Prostate gland (tissue), 2 donors: ENCODE results near the gene TPX2.

Experiments used
- POLR2A ChIP-seq: fragments of 450-650 bp; IDR thresholded peaks from one replicate; pipeline ENCODE4 v1.6.1; 2016; ENCODE audit warnings: antibody characterized with exemption, mild to moderate bottlenecking
- POLR2AphosphoS5 ChIP-seq: sonication (generic); formaldehyde crosslinking; IDR thresholded peaks from one replicate; pipeline ENCODE4 v1.6.1; 2017; ENCODE audit warnings: antibody characterized with exemption
- TF ChIP-seq, protein P1 (sequence below), 4 experiments: fragments of 200-600 bp in 2 of 4; fragments of 450-650 bp in 2 of 4; sonication (generic) in 2 of 4; IDR thresholded peaks; 1 replicate in 3 of 4; 2 replicates in 1 of 4; pipeline ENCODE4 v1.5.1; 2016 to 2019; ENCODE audit warnings: antibody characterized with exemption in 4 of 4, mild to moderate bottlenecking in 2 of 4, moderate library complexity in 2 of 4

DNA sequence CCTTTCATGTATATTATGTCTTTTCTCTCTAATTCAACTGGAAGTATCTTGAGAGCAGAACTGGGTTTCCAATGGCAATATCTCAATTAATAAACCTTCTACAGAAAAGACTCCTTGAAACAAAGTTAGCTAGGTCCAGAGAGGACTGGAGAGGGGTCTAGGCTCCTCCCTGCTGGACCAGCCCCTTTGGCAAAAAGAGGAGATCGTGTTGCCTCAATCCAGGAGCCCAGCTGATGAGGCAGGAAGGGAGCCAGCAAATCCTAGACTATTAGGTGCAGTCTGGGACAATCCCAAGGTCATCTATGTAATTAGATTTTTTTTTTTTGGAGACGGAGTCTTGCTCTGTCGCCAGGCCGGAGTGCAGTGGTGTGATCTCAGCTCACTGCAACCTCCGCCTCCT is 38.3 kb upstream of the TPX2 start:
- TF ChIP-seq, protein P1, sequence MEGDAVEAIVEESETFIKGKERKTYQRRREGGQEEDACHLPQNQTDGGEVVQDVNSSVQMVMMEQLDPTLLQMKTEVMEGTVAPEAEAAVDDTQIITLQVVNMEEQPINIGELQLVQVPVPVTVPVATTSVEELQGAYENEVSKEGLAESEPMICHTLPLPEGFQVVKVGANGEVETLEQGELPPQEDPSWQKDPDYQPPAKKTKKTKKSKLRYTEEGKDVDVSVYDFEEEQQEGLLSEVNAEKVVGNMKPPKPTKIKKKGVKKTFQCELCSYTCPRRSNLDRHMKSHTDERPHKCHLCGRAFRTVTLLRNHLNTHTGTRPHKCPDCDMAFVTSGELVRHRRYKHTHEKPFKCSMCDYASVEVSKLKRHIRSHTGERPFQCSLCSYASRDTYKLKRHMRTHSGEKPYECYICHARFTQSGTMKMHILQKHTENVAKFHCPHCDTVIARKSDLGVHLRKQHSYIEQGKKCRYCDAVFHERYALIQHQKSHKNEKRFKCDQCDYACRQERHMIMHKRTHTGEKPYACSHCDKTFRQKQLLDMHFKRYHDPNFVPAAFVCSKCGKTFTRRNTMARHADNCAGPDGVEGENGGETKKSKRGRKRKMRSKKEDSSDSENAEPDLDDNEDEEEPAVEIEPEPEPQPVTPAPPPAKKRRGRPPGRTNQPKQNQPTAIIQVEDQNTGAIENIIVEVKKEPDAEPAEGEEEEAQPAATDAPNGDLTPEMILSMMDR (IDR thresholded peaks at IDR 0.05), result no peak
- TF ChIP-seq POLR2AphosphoS5, result no peak
- TF ChIP-seq POLR2A, result no peak
